HT-29 (cell line): ENCODE results near the gene ZNF300. TPM values are rescaled to one million over a fixed set of nuclear protein-coding genes. Genes with fewer than 3 reads are reported as not detected.
"Not testable (repeated sequence)": the region's sequence is repeated elsewhere in the genome, so short reads cannot be mapped to it uniquely, and the experiment has no call there.

Source experiments
- DNase-seq: peaks from one replicate; pipeline ENCODE4 v3.0.0-alpha.2; 2015; ENCODE audit warnings: low spot score
- total RNA-seq: library from RNA; depleted of rRNA; stranded (reverse); fragments of >200 nt; shearing (Covaris generic); gene quantifications from 2 replicates; pipeline ENCODE4 v1.2.3, GENCODE V29; 2014; rRNA removed

Gene ZNF300
- total RNA-seq, 1 experiment from 2014 or later: 0.56 TPM

- DNase-seq: not testable (repeated sequence)
These were observed 59.5 kb downstream of the ZNF300 start for GRCh38 chr5:150845185-150845859.

Other genes starting within 250 kb of the ZNF300 start
- not detected in 2 replicates for gene MYOZ3, start 243.7 kb downstream of the ZNF300 start, total RNA-seq
- 25.0 and 28.0 TPM in 2 replicates for gene RBM22, start 203.9 kb downstream of the ZNF300 start, total RNA-seq
- gene DCTN4, start 146.0 kb downstream of the ZNF300 start, total RNA-seq: 26.1 and 30.6 TPM in 2 replicates
- 13.4 and 18.6 TPM in 2 replicates for gene SMIM3, start 126.2 kb downstream of the ZNF300 start, total RNA-seq
- gene IRGM, start 58.5 kb downstream of the ZNF300 start, total RNA-seq: not detected in 2 replicates
- gene GPX3, start 115.6 kb upstream of the ZNF300 start, total RNA-seq: 35.0 and 36.4 TPM in 2 replicates
- gene TNIP1, start 176.1 kb upstream of the ZNF300 start, total RNA-seq: 97.5 and 103 TPM in 2 replicates